ENCODE data around the gene KIF5C.
"Not testable (repeated sequence)": the region's sequence is repeated elsewhere in the genome, so short reads cannot be mapped to it uniquely, and the experiment has no call there.

KIF5C gene

GRCh38 chr2:148874868-148875341, at the start of gene KIF5C:
Gene KIF5C, plus strand, starts transcription at chr2:148875227. Its CDS starts 391 bp downstream, at chr2:148875618.
- peak; percentile 61 for DNase-seq

- no peak for DNase-seq
Measured at GRCh38 chr2:148826791-148827190, 48.2 kb upstream of the KIF5C start.

DNA sequence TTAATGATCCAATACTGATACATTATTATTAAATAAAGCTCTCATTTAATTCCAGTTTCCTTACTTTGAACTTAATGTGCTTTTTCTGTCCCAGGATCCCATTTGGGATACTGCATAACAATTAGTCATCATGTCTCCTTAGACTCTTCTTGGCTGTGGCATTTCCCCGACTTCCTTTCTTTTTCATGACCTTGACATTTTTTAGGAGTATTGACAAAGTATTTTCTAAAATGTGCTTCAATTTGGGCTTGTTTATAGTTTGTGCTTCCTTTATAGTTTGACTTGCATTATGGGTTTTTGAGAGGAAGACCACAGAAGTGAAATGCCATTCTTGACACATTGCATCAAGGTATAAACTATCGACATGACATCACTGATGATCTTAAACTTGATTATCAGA, 46.1 kb upstream of the KIF5C start:
- DNase-seq: no peak

DNA sequence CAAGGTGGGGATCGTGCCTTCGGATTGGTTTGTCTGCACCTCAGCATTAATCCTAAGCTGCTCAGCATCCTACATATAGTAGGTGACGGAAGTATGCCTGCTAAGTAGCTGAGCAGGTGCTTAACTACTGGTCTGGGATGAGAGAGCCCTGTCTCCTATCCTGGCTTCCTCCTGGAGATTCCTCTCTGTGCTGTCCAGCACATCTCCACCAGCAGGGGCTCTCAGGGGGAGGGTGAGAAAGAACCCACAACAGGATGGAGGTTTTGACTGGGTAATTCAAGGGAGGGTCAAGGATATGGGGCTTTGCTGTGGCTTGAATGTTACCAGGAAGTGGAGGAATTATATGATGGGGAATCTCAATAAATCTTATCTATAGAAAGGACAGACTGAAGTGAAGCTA, 45.4 kb upstream of the KIF5C start:
- no peak for DNase-seq

GRCh38 chr2:148832637-148833036, 42.4 kb upstream of the KIF5C start:
- no peak for DNase-seq

DNA sequence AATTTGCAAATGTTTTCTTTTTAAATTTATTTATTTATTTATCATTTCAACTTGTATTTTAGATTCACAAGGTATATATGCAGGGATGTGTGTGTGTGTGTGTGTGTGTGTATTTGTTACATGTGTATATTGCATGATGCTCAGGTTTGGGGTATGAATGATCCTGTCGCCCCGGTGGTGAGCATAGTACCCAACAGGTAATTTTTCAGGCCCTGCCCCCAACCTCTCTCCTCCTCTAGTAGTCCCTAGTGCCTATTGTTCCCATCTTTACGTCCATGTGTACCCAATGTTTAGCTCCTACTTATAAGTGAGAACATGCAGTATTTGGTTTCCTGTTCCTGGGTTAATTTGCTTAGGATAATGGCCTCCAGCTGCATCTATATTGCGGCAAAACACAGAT, 33.0 kb upstream of the KIF5C start:
- DNase-seq: no peak

DNA sequence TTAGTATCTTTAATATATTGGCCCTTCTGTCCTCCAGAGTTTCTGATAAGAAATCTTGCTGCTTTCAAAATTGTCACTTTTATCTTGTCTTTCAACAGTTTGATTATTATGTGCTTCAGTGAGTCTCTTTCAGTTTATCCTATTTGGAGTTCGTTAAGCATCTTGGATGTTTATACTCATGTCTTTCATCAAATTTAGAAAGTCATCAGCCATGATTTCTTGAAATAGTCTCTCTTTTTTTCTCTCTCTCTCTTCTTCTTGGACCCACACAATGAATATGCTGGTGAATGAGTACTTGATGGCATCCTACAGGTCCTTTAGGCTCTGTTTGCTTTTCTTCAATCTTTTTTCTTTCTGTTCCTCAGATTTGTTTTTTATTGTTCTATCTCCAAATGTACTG, 26.9 kb upstream of the KIF5C start:
- no peak for DNase-seq

GRCh38 chr2:148853458-148853857, 21.6 kb upstream of the KIF5C start:
- no peak for DNase-seq

DNA sequence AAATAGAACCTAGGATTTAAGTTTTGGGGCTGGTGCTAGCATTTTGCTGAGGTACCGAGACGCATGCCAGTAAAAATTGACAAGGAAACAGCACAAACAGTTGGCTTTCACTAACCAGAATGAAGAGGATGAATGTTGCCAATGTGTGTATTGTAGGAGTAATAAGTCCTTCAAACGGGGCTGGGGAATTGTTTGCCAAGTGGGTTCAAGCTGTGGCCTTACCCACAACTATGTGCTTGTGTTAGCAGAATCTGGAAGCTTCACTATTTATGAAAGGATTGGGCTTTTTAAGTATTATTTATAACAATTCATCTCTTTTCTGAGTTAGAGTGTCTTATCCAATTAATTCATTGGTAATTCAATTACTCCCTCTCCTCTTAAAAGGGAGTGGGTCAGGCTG, 15.0 kb upstream of the KIF5C start:
- DNase-seq: no peak

DNA sequence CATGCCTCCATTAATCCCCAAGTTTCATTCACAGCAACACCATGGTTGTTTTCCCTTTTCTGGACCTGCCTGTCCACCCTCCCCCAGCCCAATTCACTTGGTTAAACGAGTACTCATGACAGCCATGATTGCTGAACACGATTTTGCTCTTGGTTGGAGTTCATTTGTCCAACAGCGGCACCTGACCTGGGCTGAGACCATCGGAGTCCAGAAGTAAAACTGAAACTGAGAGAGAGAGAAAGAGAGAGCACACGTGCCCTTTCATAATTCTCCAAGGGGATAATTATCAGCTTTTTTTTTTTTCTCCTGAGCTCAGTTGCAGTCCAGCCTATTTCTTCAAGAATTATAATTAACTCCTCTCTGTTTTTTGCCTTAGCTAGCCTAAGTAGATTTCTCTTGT, 13.7 kb upstream of the KIF5C start:
- DNase-seq: no peak

- not testable (repeated sequence) for DNase-seq
Measured at GRCh38 chr2:148862478-148862877, 12.5 kb upstream of the KIF5C start.

DNA sequence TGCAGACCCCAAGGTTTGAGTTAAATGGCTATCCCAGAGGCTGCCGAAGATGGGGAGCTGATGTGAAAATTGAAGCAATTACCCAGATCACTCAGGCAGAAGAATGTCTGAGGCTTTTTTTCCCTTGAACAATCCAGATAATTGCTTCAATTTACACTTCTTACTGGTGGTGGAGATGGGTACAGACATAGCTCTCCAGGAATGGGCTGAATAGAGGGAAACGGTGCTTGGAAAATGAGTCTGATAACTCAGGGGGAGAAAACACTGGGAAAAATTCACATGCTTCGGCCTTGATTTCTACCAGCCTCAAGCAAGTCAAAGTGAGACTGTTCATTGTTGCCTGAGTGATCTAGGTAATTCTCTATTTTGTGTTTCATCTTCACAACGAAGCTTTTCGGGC, 9.5 kb upstream of the KIF5C start:
- no peak for DNase-seq

GRCh38 chr2:148866091-148866490, 8.9 kb upstream of the KIF5C start:
- DNase-seq: no peak

DNA sequence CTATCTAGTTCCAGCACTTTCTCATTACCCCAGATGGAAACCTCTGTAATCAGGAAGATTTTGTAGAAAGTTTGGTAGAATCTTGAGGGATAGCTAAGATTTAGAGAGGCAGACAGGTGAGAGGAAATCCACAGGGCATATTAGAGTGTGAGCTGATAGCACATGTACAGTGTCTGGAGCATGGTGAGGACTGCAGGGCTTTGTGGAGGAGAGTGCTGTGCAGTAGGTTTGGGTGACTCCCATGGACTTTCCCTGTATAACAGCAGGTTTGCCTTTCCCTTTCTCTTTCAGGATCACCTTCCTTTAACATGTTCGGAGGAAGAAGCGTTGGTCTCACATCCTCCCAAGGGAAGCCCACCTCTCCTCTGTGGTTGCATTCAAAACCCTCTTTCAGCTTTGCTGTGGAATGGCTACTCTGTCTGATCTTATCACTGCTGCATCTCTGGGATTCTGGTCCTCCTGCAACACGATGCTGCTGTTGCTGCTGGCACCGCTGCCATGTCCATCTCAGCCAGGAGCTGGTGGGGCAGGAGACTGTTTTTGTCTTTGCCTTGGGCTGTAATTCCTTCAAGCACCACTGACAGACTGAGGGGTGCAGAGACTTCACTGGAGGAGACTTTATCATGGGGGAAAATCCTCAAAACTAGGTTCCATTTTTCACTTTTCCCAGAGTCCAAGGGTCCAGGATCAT, 7.8 kb upstream of the KIF5C start:
- DNase-seq: no peak

GRCh38 chr2:148875387-148876051, 492 bp downstream of the KIF5C start:
- DNase-seq: no peak

DNA sequence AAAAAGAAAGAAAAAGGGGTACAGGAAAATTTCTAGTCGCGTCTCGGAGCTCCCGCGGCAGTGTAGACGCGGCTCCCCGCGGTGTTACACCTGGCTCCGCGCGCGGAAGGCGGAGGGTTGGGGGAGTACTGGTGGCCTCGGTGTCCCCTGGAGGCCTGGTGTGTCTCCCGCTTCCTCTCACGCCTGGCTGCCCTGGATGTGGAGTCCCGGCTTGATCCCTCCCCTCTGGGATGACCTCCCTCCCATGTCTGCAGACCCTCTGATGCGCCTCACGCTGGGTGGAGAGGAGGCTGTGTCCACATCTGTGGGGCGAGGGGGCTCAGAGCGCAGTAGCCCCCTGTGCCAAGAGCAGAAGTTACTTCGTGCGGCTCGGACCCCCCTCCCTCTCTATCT, 1.2 kb downstream of the KIF5C start:
- DNase-seq: no peak

DNA sequence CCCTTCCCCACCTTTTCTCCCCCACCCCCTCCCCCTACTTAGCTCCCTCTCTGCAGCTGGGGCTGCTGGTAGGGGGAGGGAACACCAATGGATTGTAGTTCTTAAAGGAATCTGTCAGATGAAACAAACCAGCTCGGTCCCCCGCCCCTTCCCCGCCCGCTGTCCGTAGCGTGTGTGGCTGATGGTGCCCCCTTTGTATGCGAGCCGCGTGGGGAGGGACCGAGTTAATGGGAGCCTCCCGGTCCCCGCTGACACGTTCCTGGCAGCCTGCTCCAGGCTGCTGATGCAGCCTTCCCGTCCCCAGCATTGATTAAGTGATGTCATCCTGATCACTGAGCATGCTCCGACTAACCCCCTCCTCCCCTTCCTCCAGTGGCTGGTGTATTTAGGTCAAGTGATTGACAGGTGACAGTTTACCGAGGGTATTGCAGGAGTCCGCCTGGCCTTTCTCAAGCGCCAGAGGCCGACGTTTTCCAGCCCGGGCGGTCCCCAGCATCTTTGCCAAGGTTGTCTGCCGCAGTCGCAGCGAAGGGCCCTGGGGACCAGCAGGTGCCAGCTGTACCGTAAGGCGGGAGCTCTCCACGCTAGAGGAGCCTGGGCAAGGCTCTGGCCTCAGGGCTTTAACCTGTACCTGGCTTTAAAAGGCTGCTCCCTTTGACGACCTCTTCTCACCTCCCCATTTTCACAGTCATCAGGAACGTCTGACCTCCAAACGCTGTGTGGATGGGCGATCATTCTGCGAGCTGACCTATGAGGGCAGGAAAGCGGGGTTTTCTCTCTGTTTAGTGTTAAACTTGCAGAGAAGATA, 1.8 kb downstream of the KIF5C start:
- DNase-seq: no peak

DNA sequence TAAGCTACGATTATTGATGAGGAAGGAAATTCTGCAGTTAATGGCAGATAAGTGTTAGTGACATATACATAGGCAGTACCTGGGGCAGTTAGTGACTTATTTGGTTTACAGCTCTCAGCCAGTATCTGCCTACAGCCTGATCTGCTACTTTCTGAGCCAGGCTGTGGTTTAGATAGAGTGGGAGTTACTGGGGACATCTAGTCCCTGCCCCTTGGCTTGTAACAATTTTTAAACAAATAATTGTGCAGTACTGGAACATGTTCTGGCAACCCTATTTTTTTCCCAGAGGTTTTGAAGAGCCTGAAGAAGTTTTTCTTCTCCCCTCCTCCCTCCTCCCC, 2.3 kb downstream of the KIF5C start:
- DNase-seq: no peak

- DNase-seq: no peak
Measured at GRCh38 chr2:148880636-148881035, 5.6 kb downstream of the KIF5C start.

DNA sequence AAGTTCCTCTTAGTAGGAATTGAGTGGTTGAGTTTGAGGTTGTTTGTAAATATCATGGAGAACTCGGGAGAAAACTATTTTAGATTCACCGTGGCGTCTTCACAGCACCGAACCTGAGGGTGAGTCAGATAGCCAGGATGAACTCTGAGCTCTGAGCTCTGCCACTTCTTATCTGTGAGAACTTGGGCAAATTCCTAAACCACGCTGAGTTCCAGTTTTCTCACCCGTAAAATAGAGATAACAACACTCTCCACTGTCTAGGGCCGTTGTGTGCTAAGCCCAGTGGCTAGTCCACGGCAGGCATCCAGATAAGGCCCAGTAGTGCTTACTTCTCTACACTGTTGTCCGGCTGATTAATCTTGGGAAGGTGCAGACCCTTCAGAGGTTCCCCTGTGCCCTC, 7.0 kb downstream of the KIF5C start:
- DNase-seq: no peak

- DNase-seq: no peak
Measured at GRCh38 chr2:148885209-148885608, 10.2 kb downstream of the KIF5C start.

- DNase-seq: no peak
Measured at GRCh38 chr2:148885988-148886387, 11.0 kb downstream of the KIF5C start.

GRCh38 chr2:148887350-148888002, 12.4 kb downstream of the KIF5C start:
- no peak for DNase-seq

Measured in suppressor macrophage treated with lipopolysaccharide for 4 hours (primary cell).